NCI-H345 (cell line): ENCODE measurements around the gene GGPS1.
"Not testable (repeated sequence)": the region's sequence is repeated elsewhere in the genome, so short reads cannot be mapped to it uniquely, and the experiment has no call there.

ENCODE experiments used
- DNase-seq: peaks from one replicate; lab custom pipeline; 2025; lab: John Stamatoyannopoulos, UW

Gene GGPS1

DNA sequence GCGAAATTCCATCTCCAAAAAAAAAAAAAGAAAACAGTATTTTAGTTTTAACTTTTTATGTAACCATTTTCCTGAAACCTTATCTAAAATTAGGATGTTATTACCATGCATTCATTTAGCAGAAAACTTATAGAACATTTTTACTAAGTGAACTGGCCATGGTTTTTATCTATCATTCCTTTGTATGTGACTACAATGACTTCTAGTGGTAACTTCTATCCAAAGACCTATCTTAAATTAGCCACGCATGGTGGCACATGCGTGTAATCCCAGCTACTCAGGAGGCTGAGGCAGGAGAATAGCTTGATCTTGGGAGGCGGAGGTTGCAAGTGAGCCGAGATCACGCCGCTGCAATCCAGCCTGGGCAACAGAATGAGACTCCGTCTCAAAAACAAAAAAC lies 11.4 kb downstream of the GGPS1 start:
- no peak for DNase-seq

DNA sequence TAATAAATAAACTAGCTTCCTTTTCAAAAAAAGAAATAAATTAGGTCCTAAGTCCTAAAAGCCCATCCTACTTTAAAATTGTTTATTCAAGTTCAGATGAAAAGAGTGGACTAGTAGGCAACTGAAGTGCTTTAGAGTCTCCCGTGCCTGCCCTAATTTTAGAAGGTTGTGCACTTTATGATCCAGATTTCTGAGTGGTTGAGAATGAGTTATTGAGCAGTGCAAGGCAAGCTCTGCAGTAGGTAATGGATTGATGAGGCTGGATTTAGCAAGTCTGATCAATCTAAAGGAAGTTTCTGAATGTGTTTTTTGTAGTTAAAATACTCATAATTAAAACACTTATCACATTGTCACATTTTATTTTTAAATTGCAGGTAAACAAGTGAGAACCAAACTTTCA lies 13.0 kb downstream of the GGPS1 start:
- no peak for DNase-seq

DNA sequence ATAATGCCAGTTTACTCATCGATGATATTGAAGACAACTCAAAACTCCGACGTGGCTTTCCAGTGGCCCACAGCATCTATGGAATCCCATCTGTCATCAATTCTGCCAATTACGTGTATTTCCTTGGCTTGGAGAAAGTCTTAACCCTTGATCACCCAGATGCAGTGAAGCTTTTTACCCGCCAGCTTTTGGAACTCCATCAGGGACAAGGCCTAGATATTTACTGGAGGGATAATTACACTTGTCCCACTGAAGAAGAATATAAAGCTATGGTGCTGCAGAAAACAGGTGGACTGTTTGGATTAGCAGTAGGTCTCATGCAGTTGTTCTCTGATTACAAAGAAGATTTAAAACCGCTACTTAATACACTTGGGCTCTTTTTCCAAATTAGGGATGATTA lies 13.7 kb downstream of the GGPS1 start:
- no peak for DNase-seq

DNA sequence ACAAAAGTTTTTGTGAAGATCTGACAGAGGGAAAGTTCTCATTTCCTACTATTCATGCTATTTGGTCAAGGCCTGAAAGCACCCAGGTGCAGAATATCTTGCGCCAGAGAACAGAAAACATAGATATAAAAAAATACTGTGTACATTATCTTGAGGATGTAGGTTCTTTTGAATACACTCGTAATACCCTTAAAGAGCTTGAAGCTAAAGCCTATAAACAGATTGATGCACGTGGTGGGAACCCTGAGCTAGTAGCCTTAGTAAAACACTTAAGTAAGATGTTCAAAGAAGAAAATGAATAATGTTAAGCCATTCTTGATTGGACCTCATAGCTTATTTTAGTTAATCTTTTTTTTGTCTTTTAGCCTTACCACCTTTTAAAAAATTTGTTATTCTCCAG lies 14.1 kb downstream of the GGPS1 start:
- no peak for DNase-seq

DNA sequence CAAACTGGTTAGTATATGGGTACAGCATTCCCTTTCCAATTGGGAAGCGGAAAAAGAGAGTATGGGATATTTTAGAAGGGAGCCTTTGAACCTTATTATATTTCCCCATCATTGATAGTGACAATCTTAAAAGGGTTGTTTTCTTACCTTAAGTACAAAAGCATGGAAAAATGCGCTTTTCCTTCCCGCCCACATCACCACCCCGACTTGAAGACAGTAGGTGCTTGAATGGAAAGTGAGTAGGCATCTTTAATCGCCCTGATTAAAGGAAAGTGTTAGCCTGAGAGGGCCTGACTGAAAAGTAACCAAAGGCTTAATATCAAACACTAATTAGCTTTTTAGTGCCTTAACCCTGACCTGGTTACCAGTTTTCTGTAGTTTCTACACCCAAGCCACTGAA lies 15.4 kb downstream of the GGPS1 start:
- DNase-seq: no peak

DNA sequence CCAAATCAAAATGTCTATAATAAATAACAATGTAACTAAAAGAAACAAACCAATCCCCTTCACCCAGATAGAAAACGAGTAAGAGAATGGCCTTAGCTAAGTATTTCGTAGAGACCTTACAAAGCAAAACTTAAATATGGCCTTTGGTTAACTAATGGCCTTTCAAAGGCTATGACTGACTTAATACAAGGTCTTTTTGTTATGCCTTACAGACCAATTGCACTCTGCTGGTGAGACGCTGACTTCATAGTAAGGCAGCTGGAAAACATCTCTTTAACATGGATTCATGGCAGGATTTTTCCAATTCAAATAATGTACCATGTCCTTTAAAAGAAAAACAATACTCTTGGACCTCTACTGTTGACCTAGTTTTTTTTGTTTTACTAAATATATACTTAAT lies 23.1 kb downstream of the GGPS1 start:
- DNase-seq: no peak

DNA sequence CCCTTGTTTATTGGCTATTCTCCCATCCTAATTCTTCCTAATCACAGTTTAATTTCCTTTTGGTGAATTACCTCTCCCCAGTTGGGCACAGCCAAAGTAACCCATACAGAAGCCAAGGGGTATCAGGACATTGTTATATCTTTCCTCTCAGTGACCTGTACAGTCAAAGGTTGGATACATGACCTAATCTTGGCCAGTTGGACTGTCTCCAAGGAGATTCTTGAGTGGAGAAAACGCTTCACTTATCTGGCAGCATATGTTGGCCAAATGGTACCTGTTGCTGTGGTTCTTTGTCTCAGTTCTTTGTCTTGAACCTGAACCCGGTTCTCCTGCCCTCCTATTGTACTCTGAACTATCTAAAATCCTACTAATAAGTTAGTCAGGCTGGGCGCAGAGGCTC lies 23.5 kb downstream of the GGPS1 start:
- DNase-seq: no peak

DNA sequence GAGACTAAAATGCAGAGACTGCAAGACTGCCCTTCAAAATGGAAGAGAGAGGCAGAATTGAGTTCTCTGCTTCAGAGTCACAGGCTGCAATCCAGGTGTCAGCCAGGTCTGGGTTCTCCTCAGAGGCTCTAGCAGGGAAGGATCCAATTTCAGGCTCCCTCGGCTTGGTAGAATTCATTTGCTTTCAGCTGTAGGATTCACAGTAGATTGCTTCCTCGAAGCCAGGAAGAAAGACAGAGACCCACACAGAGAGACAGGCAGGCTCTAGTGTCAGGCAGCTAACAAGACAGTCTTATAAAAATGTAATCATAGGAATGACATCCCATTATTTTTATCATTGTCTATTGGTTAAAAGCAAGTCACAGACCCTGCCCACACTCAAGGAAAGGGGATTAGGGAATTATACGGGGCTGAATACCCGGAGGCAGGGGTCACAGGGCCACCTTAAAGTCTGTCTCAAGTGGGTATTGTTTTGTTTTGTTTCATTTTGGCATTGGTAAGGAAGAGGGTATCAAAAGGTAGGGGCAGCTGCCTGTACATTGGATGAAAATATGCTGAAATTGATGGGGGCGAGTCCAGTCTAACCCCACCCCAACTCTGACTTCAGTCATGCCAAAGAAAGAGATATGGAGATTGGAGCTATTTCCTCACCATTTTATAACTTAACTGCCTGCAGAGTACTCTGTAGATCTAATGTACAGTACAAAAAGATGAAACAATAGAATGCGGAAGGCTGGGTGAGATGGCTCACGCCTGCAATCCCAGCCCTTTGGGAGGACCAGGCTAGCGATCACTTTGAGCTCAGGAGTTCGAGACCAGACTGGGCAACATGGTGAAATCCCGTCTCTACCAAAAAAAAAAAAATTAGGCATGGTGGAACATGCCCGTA lies 29.4 kb downstream of the GGPS1 start:
- DNase-seq: peak; percentile 1

DNA sequence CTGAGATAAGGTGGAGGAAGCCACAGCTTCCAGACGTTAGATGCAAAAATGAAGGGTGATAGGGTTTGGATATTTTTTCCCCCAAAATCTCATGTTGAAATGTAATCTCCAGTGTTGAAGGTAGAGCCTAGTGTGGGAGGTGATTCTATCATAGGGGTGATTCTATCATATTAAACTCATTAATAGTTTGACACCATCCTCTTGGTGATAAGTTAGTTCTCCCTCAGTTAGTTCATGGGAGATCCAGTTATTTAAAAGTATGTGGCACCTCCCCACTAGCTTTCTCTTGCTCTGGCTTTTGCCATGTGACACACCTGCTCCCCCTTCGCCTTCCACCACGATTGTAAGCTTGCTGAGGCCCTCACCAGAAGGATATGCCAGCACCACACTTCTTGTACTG lies 30.5 kb downstream of the GGPS1 start:
- no peak for DNase-seq

DNA sequence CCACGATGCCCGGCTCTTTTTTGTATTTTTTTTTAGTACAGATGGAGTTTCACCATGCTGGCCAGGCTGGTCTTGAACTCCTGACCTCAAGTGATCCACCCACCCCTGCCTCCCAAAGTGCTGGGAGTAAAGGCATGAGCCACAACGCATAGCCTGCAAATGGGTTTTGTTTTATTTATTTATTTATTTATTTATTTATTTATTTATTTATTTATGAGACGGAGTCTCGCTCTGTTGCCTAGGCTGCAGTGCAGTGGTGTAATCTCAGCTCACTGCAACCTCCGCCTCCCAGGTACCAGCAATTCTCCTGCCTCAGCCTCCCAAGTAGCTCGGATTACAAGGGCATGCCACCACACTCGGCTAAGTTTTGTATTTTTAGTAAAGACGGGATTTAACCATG lies 35.8 kb downstream of the GGPS1 start:
- DNase-seq: not testable (repeated sequence)

DNA sequence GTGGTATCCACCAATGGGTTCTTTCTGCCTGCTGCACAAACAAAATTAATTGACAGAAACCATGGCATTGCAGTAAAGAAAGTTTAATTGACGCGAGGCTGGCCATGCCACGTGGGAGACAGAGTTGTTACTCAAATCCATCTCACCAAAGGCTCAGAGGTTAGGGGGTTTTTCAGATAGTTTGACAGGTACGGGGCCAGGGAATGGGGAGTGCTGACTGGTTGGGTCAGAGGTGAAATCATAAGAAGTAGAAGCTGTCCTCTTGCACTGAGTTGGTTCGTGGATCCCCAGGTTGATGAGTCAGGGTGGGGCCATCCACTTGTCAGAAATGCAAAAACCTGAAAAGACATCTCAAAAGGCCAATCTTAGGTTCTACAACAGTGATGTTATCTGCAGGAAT lies 37.9 kb downstream of the GGPS1 start:
- DNase-seq: no peak

DNA sequence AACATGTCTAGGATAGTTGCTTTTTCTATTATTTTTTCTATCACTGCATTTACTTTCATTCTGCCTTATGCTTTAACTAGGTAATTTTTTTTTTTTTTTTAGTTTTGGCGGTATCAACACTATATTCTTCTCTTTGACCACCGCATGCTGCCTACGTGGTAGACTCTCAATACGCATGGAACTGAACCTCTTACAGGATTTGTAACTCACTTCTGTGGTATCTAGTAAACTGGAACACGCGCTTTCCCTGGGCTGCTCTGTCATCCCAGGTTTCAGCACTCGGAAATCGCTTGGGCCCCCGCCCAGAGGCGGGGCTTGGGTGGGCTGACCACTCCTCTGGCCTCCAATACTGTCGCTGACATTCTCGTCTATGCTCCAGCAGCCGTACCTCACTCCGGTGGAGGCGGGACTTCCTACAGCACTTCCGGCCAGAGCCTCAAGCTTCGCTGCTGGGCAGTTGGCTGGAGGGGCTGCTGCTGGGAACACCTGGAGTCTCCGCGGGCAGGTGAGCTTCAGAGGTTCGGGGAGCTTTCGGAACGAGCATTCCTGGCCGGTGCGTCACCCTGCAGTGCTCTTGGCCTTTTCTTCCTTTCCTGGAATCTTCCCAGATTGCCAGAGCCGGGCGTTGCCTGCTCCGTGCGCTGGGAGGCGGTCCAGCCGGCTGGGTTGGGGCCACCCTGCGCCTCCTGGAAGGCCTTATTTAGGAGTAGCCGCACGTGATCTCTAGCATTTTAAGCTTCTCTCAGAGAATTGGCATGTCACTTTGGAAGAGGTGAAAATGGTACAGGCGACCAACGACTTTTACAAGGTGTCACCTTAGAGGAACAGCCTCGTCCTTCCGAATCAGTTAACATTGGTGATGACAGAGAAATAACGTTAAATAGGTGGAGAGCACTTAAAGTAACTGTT lies 38.9 kb downstream of the GGPS1 start, which contains the start of gene TBCE:
Gene TBCE, plus strand, starts transcription at position 428 of the 909 bp plus-strand sequence. CDS start 12,623 bp downstream, outside the sequence.
- DNase-seq: peak; percentile 98

DNA sequence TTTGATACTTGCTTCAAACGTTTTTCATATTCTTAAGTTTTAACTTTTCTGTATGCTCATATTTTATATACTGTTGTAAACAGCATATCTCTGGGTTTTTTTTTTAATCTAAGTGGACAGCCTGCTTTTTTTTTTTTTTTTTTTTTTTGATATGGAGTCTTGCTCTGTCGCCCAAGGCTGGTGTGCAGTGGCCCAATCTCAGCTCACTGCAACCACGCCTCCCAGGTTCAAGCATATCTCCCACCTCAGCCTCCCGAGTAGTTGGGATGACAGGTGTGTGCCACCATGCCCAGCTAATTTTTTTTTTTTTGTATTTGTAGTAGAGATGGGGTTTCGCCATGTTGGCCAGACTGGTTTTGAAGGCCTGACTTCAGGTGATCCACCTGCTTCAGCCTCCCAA lies 40.1 kb downstream of the GGPS1 start:
- no peak for DNase-seq

DNA sequence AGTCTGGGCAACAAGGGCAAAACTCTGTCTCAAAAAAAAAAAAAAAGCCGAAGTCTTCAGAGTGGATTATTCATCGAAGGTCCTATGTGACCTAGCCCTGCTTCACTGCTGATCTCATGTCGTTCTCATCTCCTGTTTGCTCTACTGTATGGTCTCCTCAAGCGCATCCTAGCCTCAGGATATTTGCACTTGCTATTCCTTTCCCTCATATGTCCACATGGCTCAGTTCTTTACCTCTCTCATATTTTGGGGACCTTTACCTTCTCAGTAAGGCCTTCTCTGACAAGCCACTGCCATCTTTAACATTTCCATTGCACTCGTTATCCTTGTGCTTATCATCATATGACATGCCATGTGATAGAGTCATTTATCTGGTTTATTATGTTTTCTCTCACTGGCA lies 41.4 kb downstream of the GGPS1 start:
- no peak for DNase-seq

DNA sequence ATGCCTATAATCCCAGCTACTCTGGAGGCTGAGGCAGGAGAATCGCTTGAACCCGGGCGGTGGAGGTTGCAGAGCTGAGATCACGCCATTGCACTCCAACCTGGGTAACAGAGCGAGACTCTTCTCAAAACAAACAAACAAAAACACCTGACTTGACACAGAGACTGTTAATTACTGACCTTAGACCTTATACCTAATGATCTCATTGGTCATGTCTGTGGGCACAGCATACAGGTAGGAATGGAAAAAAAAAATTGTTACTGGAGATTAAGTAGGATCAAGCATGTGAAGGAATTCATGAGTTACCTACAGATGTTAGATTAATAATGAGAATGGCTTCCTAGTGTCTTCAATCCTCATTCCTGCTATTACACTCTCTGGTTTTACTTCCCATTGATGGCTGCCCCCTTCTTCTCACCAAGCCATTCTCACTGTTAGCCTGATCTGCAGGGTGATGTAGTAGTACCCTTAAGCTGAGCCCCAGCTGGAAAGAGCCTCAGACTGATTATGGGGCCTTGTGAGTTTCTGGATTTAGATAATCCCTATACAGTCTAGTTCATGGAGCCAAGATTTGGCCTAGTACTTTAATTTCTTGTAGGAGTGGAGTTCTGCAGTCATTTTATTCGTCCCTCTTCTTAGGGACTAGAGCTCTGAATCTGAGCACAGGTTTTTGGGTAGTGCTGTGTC lies 47.7 kb downstream of the GGPS1 start:
- no peak for DNase-seq

DNA sequence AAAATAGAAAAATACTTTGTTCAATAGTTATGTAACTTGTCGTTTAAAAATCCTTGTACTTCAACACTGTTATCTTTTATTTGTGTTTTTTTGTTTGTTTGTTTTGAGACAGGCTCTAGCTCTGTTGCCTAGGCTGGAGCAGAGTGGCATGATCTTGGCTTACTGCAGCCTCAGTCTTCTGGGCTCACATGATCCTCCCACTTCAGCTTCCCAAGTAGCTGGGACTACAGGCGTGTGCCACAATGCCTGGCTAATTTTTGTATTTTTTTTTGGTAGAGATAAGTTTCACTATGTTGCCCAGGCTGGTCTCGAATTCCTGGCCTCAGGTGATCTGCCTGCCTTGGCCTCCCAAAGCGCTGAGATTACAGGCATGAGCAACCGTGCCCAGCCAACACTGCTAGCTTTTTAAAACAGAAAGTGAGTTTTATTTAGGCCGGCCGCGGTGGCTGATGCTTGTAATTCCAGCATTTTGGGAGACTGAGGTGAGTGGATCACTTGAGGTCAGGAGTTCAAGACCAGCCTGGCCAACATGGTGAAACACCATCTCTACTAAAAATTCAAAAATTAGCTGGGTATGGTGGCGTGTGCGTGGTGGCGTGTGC lies 49.9 kb downstream of the GGPS1 start:
- not testable (repeated sequence) for DNase-seq

DNA sequence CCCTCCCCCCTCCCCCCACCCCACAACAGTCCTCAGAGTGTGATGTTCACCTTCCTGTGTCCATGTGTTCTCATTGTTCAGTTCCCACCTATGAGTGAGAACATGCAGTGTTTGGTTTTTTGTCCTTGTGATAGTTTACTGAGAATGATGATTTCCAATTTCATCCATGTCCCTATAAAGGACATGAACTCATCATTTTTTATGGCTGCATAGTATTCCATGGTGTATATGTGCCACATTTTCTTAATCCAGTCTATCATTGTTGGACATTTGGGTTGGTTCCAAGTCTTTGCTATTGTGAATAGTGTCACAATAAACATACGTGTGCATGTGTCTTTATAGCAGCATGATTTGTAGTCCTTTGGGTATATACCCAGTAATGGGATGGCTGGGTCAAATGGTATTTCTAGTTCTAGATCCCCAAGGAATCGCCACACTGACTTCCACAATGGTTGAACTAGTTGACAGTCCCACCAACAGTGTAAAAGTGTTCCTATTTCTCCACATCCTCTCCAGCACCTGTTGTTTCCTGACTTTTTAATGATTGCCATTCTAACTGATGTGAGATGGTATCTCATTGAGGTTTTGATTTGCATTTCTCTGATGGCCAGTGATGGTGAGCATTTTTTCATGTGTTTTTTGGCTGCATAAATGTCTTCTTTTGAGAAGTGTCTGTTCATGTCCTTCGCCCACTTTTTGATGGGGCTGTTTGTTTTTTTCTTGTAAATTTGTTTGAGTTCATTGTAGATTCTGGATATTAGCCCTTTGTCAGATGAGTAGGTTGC lies 53.8 kb downstream of the GGPS1 start:
- not testable (repeated sequence) for DNase-seq

DNA sequence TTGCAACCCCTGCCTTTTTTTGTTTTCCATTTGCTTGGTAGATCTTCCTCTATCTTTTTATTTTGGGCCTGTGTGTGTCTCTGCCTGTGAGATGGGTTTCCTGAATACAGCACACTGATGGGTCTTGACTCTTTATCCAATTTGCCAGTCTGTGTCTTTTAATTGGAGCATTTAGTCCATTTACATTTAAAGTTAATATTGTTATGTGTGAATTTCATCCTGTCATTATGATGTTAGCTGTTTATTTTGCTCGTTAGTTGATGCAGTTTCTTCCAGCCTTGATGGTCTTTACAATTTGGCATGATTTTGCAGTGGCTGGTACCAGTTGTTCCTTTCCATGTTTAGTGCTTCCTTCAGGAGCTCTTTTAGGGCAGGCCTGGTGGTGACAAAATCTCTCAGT lies 57.3 kb downstream of the GGPS1 start:
- not testable (repeated sequence) for DNase-seq

DNA sequence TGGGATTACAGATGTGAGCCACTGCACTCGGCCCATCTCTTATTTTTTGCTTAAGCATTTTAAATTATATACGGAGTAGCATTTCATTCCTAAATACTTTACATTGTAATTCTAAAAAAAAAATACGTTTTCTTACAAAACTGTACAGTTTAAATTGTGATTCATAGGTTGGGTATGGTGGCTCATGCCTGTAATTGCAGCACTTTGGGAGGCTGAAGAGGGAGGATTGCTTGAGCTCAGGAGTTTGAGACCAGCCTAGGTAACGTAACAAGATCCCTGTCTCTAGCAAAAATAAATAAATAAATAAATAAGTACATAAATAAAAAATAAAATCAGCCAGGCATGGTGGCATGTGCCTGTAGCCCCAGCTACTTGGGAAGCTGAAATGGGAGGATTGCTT lies 63.5 kb downstream of the GGPS1 start:
- DNase-seq: no peak
